ENCODE results near the gene SHMT2. TPM values are rescaled to one million over a fixed set of nuclear protein-coding genes. Genes with fewer than 3 reads are reported as not detected.

Gene SHMT2
- total RNA-seq, 1 experiment from 2014 or later = 196 TPM

DNA sequence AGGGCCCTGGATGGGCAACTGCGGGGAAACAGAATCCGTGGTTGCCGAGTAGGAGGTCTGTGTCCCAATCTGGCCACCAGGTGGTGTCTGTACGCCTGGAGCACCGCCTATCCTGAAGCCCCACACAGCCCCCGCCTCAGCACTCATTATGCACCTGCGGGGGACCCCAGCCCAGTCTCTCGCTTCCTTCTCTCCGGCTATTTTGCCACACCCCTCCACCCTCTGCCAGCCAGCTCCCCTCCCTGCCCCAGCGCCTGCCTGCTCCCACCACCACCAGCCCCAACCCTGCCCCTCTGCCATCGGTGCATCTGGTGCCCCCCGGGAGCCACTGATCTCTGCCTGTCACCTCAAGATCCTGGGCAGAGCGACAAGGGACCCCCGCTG, 15.1 kb upstream of the SHMT2 start:
- DNase-seq (ENCODE audit: low read depth) = peak; percentile 72

DNA sequence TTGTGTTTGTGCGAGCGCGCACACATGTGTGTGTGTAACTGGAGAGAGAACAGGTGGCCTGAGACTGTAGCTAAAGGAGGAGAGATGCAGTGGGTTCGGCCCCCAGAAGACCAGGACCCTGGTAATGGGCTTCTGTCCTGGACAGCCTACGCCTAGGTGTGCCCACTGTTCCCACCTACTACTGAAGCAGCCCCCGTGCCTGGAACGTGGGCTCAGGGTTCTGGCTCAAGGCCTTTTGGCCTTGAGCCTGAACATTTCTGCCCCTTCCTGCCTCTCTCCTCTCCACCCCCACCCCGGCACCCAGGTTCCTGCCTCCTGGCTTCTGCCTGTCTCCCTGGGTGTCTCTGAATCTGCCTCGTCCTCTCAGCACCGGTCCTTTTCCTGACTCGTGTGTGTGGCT, 14.4 kb upstream of the SHMT2 start:
- no peak for DNase-seq (ENCODE audit: low read depth)

DNA sequence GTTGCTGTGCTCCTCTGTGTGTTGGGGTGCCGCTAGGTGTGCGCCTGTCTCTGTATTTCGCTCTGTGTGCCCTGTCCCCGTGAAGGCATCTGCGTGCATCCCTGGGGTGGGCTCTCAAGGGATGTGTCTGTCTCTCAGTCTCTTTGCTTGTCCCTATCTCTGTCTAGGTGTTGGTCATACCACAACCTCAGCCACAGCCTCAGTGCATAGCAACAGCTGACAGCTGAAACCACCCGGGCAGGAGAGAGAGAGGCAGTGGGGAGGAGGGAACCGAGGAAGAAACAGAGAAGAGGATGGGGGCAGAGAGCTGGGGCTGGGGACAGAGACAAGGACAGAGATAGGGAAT, 13.9 kb upstream of the SHMT2 start:
- peak; percentile 41 for DNase-seq (ENCODE audit: low read depth)

DNA sequence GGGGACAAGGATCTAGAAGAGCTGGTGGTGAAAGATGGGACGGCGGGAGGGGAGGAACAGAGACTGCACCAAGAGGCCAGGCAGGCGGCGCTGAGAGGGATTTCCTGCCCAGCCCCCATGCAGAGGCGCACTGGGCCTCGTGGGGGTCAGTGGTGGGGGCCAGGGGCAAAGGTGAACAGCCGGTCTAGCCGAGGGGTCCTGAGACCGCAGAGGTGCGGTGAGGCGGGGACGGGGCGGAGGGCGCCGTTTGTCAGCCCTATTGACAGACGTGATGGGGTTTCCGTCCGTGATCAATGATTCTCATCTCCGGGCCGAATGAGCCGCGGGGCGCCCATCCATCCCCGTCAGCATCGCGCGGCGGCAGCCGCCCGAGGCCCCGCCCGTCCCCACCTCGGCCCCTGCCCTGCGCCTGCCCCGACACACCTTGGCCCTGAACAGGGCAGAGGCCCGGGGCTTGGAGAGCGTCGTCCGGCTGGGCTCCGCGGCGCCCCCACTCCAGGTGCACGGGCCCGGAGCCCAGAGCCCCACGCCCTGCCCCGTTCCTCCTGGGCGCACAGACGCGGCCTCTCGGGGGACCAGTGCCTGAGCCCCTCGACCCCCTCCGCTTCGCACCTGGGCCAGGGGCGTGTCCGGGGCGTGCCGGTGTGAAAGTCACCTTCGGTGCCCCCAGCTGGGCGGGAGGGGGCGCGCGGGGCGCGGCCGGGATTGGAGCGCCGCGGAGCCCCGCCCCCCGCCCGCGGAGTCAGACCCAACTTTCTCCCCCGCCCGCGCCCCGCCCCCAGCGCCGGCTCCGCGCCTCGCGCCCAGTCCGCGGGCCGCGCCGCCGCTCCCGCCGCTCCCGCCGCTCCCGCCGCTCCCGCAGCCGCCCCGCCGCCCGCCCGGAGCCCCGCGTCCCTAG, 13.2 kb upstream of the SHMT2 start, which contains the start of gene NXPH4:
Gene NXPH4 (plus strand): TSS at position 781 of the 898 bp plus-strand sequence. CDS start 176 bp downstream, outside the sequence.
- DNase-seq (ENCODE audit: low read depth) = peak; percentile 39

DNA sequence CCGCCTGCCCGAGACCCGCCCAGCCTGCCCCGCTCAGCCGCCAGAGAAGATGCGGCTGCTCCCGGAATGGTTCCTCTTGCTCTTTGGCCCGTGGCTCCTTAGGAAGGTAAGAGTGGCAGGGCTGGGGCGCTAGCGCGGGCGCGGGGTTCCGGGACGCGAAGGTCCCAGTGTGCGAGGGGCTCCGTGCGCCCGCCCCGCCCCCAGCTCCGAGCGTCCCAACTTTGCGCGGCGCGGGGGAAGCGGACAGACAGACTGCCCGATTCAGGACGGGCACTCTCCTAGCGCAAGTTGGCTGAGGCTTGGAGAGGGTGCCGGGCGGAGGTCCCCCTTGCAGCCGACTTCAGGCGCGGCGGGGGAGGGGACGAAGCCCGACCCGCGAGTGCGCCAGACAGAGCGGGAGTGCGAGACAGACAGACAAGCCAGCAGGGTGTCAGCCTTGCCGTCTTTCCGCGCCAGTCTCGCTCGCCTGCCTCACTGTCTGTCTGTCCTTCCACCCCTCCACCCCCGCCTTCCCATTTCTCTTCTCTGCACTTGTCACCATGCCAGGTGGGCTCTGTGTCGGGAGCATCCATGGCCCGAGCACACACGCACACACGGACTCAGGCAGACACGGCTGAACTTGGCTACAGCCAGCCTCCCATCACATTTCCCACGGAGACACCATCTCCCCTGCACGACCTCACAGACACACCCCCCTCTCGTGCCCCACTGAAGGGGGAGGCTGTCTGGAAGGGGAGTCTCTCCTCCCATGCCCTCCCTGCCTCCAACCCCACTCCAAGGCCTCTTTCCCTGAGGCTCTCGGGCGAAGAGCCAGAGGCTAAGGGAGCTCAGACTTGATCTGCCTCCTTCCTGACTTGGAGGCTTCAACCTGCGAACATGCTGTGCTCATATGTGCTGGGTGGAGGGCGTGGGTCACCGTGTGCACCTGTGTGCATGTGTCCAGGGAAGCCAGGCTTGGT, 12.3 kb upstream of the SHMT2 start:
- DNase-seq (ENCODE audit: low read depth) = peak; percentile 59

DNA sequence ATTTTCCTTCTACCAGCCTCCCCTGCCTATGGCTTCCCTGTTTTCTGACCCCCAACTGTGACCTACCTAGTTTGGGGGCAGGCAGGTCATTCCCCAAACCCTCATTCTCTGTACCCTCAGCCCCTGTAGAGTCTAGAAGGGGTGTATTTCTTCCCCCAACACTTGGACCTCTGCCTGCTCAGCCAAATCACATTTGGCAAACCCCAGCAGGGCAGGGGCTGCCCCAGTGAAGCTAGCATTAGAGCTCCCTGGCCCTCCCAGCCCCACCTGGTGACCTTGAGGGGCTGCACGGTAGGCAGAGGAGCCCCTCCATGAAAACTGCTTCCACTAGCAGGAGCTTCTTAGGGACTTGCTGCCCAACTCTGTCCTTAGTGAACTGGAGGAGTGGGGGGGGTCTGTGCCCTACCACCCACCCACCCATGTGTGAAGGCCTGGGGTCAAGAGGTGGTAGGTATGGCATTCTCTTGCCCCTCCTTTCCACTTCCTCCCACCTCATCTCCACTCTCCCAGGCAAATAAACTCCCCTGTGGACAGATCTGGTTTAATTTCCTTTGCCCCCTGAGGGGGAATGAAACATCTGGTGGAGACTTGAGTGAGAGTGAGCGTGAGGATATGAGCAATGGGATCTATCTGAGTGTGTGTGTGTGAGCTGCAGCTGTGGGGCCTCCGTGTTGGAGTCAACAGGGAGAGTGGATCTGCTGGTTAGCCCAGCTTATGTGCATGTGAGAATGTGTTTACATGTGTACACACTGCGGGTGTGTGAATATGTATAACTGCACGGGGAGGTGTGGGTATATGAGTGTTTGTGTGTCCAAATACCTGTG, 11.3 kb upstream of the SHMT2 start:
- DNase-seq (ENCODE audit: low read depth) = no peak

DNA sequence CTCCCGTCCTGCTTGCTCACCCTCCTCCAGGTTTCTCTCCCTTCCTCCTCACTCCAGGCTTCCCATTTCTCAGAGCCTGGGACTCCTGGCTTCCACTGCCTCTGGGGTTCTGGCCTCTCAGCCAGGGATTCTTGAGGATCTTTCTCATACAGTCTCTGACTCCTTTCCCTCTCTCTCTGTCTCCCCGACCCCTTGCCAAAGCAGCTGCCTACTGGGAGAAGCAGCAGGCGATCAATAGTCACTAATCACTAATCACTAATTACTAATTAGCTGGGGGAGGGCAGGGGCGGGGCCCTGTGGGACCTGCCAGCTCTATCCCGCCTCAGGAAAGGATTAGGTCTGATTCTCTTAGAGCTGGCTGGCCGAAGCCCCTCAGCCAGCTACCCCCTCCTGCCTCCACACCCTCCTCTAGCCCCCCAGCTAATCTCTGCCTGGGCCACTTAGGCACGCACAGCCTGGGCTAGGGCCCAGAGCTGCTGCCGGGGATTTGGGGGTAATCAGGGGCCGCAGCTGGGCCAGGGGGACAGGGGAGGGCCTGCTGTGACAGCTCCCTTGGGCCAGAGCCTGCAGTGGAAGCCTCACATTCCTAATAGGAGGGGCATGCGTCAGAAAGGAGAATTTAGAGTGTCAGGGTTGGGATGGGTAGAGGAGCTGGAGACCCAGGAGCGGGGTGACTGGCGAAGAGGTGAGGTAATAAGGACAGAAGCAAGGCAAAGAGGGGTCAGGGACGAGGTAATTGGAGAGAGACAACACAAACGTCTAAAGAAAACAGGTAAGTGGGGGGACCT, 10.1 kb upstream of the SHMT2 start:
- no peak for DNase-seq (ENCODE audit: low read depth)

DNA sequence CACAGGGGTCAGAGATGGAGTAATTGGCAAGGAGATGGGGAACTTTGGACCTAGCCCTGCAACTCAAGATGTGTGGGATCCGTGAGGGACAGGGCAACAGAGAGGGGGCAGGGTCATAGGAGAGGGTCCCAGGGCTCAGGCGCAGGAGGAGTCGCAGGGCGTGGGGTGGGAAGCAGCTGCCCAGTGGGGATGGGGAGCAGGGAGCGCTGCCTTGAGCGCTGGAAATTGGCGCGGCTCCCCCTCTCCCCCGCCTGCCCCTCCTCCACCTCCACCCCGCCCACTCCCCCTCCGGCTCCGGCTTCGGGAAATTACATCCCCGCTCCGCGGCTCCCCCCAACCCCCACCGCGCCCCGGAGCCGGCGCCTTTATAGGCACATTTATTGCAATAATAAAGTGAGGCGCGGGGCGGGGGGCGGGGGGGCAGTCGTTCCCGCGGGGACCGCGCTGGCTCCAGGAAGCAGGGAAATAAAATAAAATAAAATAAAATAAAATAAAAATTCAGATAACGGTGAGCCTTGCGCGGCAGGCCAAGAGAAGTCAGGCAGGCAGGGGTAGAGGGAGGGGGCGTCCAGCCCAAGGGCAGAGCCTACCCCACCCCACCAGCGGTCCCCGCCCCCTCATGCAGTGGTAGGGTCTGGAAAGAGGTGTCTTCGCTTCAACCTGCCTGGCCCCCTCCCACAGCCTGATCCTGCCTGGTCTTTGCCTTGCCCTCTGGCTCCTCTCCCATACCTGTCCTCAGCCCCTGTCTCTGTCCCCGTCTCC, 9.3 kb upstream of the SHMT2 start:
- DNase-seq (ENCODE audit: low read depth) = no peak

DNA sequence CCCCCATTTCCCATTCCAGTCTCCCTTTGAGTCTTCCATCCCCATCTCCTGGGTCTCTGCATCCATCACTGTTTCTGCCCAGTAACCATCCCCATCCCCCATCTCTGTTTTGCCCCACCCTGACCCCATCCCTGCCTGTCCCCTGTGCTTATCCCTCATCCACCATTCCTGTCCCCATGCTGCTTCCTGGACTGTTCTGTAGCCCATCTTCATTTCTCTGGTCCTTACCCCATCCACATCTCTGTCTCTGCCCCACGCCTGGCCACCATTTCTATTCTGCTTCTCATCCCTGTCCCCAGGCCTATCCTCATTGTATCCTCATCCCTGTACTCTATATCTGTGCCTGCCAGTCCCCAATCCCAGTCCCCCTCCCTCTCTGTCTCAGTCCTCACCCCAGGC, 8.7 kb upstream of the SHMT2 start:
- DNase-seq (ENCODE audit: low read depth) = no peak

DNA sequence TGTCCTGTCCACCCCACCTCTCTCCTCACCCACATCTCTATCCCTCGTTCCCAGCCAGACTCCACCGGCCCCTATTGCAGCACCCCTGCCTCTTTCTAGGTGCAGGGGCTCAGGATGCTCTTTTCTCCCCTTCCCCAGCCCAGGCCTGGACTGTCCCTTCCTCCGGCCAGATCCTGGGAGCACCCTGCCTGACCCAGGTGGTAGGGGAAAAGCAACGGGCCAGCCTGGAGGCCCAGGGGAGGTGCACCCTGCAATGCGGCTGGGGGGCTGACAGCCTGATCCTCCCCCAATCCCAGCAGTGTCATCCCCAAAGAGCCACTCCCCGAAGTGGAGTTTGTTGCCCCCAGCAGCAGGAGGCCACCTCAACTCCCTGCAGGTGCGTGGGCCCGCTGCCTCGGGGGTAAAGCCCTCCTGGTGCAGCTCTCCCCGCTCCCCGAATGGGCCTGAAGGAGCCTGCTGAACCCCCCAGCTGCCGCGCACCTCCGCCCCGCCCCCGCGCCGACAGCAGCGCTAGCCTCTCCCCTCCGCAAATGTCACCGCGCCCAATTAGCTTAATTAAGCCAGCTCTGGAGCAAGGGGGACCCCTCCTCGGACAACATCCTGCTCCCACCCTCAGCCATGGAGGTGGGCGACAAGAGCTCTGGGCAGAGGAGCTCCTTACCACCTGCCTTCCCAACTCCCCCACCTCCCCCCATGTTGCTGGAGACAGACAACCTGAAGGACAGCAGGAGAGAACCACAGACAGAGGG, 8.2 kb upstream of the SHMT2 start:
- no peak for DNase-seq (ENCODE audit: low read depth)

DNA sequence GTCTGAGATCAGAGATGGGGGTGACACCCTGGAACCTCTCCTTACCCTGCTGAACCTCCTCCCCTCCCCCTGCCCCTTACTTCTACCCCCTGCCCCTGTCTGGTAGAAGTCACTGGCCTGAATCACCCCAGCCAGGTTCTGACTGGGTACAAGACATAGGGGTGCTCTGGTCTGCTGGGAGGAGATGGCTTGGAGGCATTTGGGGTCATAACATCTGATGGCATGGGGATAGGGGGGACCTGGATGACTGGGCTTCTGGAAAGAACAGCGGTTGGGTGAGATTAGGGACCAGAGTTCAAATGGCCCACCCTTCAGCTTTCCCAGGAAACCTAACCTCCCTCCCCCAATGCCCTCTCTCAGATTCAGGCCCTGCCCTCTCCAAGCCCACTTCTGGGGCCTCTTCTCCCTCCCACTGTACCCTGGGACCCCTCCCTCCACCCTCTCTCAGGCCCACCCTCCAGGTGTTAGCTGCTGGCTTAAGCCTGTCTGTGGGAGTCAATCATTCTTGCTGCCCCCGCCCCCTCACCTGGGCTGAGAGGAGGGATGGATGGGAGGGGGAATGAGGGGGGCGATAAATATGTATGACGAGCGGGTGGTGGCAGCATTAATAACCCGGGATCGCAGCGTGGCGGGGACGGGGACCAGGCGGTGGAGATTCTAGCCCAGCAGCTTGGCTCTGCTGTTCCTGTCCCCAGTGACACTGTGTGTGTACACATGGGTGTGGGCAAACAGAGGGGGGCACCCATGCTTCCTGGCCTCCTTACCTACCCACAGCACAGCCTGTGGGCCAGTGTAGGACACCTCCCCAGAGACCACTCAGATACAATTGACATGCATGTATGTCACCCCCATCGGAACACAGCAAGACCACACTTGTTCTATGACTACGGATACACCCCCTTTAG, 7.0 kb upstream of the SHMT2 start:
- DNase-seq (ENCODE audit: low read depth) = no peak

DNA sequence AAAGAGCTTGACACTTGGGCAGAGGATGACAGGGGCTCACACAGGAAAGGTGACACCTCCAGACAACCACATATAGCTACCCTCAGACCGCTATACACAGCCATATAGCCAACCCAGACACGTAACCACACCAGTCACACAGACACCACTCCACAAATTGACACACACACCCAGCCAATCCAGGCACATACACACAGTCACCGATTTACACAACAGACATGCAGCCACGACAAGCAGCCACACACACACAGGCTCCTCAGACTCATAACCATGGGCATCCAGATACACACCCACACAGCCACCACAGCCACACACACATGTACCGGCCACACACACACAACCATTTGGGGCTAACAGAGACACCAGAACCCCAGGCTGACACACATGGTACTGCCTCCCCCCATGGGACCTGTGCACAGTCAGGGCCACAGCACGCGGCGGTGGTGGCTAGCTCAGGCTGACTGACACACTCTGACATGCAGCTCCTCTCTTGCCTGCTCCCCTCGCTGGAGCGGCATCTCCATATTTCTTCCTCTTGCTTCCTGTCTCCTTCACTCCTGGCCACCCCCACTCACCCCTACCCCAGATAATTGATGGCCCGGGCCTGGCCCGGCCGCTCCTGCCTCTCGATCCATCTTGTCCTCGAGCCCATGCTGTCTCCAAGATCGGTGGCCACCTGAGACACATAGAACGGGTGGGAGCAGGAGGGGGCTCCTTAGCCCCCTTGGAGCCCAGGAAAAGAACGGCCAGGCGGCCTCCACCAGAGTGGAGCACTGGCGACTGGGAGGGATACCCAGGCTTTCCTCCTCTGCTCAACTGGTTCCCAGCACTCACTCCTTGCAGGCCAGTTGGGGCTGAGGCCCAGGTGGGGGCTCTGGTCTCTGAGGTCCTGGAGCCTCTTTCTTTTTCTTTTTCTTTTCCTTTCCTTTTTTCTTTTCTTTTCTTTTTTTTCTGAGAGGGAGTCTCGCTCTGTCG, 6.0 kb upstream of the SHMT2 start:
- no peak for DNase-seq (ENCODE audit: low read depth)

DNA sequence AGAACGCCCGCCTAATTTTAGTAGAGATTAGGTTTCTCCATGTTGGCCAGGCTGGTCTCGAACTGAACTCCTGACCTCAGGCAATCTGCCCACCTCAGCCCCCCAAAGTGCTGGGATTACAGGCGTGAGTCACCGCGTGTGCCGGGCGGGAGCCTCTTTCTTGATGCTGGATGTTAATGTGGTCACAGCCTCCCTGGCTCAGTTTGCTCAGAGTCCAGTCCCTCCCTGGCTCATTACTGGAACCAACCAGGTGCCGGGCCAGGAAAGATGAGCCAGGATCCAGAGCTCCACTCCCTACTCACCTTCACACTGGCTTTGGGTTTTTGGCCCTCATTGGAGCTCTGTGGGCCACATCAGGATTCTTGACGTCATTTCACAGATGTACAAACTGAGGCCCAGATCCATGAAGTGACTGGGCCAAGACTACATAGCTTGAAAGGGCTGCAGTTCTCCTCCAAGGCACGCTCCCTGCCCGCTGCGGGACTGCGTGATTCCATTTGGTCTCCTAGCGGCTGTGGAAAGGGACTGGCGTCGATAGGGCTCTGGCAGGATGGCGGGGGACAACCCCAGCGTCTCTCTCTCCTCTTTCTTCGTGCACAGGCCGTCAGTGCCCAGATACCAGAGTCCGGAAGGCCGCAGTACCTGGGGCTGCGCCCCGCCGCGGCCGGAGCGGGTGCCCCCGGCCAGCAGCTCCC, 5.1 kb upstream of the SHMT2 start:
- DNase-seq (ENCODE audit: low read depth) = peak; percentile 51

DNA sequence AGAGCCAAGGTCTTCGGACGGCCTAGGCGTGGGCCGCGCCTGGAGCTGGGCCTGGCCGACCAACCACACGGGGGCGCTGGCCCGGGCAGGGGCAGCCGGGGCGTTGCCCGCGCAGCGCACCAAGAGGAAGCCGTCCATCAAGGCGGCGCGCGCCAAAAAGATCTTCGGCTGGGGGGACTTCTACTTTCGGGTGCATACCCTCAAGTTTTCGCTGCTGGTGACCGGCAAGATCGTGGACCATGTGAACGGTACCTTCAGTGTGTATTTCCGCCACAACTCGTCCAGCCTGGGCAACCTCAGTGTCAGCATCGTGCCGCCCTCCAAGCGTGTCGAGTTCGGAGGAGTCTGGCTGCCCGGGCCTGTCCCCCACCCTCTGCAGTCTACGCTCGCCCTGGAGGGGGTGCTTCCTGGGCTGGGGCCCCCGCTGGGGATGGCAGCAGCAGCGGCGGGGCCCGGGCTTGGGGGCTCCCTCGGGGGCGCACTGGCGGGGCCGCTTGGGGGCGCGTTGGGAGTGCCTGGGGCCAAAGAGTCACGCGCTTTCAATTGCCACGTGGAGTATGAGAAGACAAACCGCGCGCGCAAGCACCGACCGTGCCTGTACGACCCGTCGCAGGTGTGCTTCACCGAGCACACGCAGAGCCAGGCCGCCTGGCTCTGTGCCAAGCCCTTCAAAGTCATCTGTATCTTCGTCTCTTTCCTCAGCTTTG, 4.4 kb upstream of the SHMT2 start:
- no peak for DNase-seq (ENCODE audit: low read depth)

DNA sequence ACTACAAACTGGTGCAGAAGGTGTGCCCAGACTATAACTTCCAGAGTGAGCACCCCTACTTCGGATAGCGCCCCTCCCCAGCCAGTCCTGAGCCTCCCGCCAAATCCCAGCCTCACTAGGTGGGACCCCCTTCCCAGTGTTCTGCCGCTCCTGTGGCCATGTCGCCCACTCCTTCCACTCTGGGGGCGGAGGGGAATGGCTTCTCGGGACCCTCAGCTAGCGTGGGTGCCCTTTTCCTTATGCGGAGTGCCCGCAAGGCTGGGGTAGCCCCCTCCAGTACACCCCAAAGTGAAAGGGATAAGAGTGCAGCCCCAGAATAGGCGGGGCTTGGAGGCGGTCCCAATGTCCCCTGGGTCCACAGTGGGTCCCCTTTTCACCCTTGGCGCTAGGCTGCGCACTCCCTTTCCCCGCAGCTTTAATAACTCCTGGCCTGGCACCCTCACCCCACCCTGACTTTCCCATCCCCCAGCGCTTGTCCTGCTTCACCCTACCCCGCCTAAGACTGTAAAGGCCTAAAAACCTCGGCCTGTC, 3.8 kb upstream of the SHMT2 start:
- no peak for DNase-seq (ENCODE audit: low read depth)
